Renal cortex interstitium (tissue), 15 donors: ENCODE results near the gene NBPF10. TPM values are rescaled to one million over a fixed set of nuclear protein-coding genes. Genes with fewer than 3 reads are reported as not detected.
"Not testable (repeated sequence)": the region's sequence is repeated elsewhere in the genome, so short reads cannot be mapped to it uniquely, and the experiment has no call there.

Experiments used
- DNase-seq, 11 donors: peaks; one replicate each; pipeline ENCODE4 v3.0.0-alpha.2; 2013; ENCODE audit warnings: low read depth in 9 of 11, low spot score in 4 of 11; ENCODE audit errors: extremely low read depth in 1 of 11
- long read RNA-seq, 16 experiments: transcript quantifications; one replicate each; lab custom pipeline, GENCODE V29; 2026
- polyA plus RNA-seq, 3 donors: library from polyadenylated mRNA; unstranded; fragments of 120-200 nt; gene quantifications; one replicate each; pipeline ENCODE4 v1.2.1, GENCODE V29; 2013; ENCODE audit not compliant: insufficient read length in 3 of 3

Gene NBPF10, protein sequence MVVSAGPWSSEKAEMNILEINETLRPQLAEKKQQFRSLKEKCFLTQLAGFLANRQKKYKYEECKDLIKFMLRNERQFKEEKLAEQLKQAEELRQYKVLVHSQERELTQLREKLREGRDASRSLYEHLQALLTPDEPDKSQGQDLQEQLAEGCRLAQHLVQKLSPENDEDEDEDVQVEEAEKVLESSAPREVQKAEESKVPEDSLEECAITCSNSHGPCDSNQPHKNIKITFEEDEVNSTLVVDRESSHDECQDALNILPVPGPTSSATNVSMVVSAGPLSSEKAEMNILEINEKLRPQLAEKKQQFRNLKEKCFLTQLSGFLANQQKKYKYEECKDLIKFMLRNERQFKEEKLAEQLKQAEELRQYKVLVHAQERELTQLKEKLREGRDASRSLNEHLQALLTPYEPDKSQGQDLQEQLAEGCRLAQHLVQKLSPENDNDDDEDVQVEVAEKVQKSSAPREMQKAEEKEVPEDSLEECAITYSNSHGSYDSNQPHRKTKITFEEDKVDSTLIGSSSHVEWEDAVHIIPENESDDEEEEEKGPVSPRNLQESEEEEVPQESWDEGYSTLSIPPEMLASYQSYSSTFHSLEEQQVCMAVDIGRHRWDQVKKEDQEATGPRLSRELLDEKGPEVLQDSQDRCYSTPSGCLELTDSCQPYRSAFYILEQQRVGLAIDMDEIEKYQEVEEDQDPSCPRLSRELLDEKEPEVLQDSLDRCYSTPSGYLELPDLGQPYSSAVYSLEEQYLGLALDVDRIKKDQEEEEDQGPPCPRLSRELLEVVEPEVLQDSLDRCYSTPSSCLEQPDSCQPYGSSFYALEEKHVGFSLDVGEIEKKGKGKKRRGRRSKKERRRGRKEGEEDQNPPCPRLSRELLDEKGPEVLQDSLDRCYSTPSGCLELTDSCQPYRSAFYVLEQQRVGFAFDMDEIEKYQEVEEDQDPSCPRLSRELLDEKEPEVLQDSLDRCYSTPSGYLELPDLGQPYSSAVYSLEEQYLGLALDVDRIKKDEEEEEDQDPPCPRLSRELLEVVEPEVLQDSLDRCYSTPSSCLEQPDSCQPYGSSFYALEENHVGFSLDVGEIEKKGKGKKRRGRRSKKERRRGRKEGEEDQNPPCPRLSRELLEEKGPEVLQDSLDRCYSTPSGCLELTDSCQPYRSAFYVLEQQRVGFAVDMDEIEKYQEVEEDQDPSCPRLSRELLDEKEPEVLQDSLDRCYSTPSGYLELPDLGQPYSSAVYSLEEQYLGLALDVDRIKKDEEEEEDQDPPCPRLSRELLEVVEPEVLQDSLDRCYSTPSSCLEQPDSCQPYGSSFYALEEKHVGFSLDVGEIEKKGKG (N-terminal part only)
- polyA plus RNA-seq, result 1 to 10 TPM; 2.9 to 4.5 (median 4.0) TPM
- long read RNA-seq, donor 1, result 0 reads
- long read RNA-seq, donor 2, result 0 reads
- long read RNA-seq, donor 3, result 0 reads
- long read RNA-seq, donor 4, result 0 reads
- long read RNA-seq, donor 5, result 0 reads
- long read RNA-seq, donor 6, result 0 reads
- long read RNA-seq, donor 7, result 0 reads
- long read RNA-seq, donor 8, result 0 reads
- long read RNA-seq, donor 9, result 0 reads
- long read RNA-seq, donor 10, result 0 reads
- long read RNA-seq, donor 11, result 0 reads
- long read RNA-seq, donor 12, result 0 reads
- long read RNA-seq, donor 13, partial matches to known transcripts, result 5 of 5 reads
- long read RNA-seq, donor 13, other reads (novel, unspliced or antisense), result 0 of 5 reads
- long read RNA-seq, donor 14, result 0 reads
- long read RNA-seq, donor 15, result 0 reads
- long read RNA-seq, donor 16, result 0 reads

DNA sequence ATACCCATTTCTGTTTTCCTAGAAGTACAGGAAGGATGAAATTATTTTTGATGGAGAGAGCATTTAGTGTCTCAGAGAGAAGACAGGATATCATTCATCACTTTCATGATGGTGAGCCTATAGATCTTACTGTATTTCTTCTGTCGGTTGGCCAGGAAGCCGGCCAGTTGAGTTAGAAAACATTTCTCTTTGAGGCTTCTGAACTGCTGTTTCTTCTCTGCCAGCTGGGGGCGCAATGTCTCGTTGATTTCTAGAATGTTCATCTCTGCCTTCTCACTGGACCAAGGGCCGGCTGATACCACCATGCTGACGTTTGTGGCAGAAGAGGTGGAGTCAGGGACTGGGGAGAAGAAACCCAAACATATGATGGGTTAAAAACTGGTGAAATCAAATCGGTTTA, at the start of gene NBPF10:
Gene NBPF10, minus strand, starts transcription at position 340 of the 400 bp plus-strand sequence. Its CDS starts 35 bp downstream, at position 305.
- DNase-seq, result not testable (repeated sequence)

DNA sequence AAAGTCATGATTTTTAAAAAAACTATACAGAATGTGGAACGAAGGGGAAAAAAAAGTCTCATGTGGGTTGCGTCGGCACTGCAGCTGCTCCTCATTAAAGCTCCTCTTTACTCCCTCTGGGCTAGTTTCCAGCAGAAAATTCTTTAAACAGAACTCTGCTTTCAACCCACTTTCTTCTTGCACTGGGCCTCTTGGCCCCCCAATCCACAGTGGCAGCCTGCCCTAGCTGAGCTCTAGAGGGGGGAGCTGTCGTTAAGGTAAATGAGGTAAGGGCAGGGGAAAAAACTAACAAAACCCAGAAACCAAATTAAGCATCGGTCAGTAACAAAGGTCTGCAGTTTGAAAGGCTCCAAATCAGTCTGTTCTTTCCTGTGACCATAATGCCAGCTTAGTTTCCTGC, 29.9 kb upstream of the NBPF10 start:
- DNase-seq, result not testable (repeated sequence)

DNA sequence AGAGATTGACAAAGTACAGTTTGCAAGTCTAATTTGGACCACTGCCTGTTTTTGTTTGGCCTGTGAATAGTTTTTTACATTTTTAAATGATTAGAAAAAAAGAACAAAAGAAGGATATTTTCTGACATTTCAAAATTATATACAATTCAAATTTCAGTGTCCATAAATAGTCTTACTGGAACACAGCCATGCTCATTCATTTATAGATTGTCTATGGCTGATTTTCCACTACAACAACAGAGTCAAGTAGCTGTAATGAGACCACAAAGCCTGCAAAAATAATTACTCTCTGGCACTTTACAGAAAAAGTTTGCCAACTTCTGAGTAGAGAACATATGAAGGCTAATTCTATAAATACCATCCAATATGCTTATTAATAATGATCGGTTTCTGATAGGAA, 23.1 kb upstream of the NBPF10 start:
- DNase-seq, result not testable (repeated sequence)

DNA sequence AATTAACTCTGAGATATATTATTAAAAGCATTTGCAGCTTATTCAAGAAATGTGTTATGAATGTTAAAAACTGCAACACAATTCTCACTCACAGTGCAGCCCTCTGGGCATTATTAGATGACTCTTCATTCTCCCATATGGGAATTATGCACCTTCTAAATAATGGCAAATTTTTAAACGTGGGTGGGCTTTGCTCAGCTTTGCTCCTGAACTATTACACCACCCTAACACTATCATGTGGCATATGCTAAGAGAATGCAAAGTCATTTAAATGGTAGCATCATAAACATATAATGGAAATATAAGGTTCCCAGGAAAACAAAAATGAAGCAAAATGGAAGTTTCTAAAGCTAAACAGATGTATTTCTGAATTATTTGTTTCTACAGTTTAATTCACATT, 22.7 kb upstream of the NBPF10 start:
- not testable (repeated sequence) for DNase-seq

Other genes starting within 250 kb of the NBPF10 start
- gene ITGA10, start 234.8 kb downstream of the NBPF10 start, polyA plus RNA-seq, result 1 to 10 TPM in 1 of 3 donors, under 1 TPM in 2; 0.82 to 1.3 (median 0.95) TPM
- gene PEX11B, start 226.1 kb downstream of the NBPF10 start, polyA plus RNA-seq, result 10 to 100 TPM; 51.9 to 60.9 (median 56.4) TPM
- 100 to 1,000 TPM; 168 to 219 (median 214) TPM for gene RBM8A, start 217.3 kb downstream of the NBPF10 start, polyA plus RNA-seq
- gene LIX1L, start 186.8 kb downstream of the NBPF10 start, polyA plus RNA-seq, result 10 to 100 TPM; 21.3 to 30.1 (median 27.0) TPM
- 1 to 10 TPM in 1 of 3 donors, under 1 TPM in 2; 0.37 to 1.1 (median 0.42) TPM for gene ANKRD34A, start 180.2 kb downstream of the NBPF10 start, polyA plus RNA-seq
- gene POLR3GL, start 180.1 kb downstream of the NBPF10 start, polyA plus RNA-seq, result 10 to 100 TPM; 31.9 to 35.4 (median 34.6) TPM
- 100 to 1,000 TPM; 453 to 546 (median 468) TPM for gene TXNIP, start 148.2 kb downstream of the NBPF10 start, polyA plus RNA-seq
- gene HJV, start 123.1 kb downstream of the NBPF10 start, polyA plus RNA-seq, result under 1 TPM in 2 of 3 donors, not detected in 1; 0.15 to 0.20 TPM
- gene NOTCH2NLA, start 84.2 kb upstream of the NBPF10 start, polyA plus RNA-seq, result 10 to 100 TPM; 51.4 to 58.6 (median 52.3) TPM